Tongue (tissue), 2 donors: Measurements from ENCODE around the gene RAB11FIP2. TPM values are rescaled to one million over a fixed set of nuclear protein-coding genes. Genes with fewer than 3 reads are reported as not detected.
A peak's percentile ranks its signal among the peaks of the same experiment; 100 is the strongest.

Experiments used
- DNase-seq: peaks from one replicate; pipeline ENCODE4 v3.0.0-alpha.2; 2015
- total RNA-seq: library from RNA; depleted of rRNA; stranded (reverse); fragments of >200 nt; gene quantifications from one replicate; pipeline ENCODE4 v1.2.3, GENCODE V29; 2014

RAB11FIP2 gene
- total RNA-seq, 1 donor from 2014 or later = 36.8 TPM

DNA sequence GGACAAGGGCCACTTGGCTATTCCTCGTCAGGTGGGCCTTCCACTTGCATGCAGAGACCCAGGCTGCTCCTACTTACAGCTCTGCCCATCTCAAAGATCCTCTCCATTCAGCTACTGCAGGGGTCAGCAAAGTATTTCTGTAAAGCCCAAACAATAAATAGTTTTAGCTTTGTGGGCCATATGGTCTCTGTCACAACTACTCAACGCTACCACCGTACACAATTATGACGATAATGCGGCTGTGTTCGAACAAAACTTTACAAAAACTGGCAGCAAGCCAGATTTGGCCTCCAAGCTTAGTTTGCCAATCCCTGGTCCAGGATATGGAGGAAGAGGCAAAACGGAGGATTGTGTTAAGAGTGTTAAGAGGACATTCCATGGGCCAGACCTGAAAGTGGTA, 12.8 kb downstream of the RAB11FIP2 start:
- peak; percentile 39 for DNase-seq

DNA sequence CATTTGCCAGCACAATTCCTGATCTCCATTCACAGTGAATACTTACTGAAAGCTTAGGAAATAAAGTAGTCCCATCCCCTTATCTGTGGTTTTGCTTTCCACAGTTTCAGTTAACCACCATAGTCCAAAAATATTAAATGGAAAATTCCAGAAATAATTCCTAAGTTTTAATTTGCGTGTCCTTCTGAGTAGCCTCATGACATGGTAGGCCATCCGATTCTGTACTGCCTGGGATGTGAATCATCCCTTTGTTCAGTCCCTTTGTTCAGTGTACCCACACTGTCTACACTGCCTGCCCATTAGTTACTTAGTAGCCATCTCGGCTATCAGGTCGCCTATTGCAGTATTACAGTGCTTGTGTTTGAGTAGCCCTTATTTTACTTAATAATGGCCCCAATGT, 14.2 kb downstream of the RAB11FIP2 start:
- no peak for DNase-seq

DNA sequence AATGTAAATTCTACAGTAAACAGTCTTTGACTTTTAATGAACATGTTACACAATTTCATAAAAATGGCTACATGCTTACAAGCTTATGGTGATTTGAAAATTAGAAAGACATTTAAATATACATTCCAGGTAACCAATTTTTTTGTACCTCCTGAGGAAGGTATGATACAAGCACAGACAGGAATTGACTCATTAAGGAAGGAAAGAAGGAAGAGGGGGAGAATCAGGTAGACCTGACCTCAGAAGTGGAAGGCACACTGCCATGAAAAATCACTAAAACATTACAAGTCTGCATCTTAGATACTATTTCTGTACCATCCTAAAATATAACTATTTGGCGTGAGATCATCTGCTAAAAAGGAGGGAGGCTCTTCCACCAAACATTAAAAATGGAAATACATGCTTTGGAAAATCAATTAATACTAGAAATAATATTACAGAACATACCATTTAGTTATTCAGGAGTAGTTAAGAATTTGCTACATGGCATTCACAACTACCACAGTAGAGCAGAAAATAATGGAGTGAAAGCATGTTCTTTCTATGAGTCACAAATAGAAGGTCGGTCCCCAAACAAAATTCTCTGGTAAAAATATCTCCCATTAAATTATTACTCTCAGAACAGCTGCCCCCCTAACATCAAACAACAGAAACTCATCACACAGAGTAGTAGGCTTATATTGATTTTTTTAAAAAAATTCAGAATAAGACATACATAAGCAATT, 15.2 kb downstream of the RAB11FIP2 start:
- DNase-seq = no peak

DNA sequence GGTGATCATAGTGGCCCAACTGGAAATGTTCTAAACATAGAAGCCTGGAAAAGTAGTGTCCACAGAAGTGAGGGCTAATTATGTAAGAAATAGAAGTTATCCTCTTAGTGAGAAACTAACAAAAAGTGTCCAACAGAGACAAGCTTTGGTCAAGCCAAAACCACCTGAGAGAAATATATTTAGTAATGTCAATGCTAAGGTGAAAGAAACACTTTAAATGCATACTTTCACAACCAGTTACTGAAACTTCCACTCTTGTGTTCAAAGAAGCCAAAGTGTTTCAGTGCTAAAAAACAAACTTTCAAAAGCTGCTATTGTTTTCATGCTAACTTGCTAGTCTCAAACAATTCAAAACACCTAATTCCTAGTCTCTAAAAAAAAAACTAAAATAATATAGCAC, 18.1 kb downstream of the RAB11FIP2 start:
- DNase-seq = no peak

DNA sequence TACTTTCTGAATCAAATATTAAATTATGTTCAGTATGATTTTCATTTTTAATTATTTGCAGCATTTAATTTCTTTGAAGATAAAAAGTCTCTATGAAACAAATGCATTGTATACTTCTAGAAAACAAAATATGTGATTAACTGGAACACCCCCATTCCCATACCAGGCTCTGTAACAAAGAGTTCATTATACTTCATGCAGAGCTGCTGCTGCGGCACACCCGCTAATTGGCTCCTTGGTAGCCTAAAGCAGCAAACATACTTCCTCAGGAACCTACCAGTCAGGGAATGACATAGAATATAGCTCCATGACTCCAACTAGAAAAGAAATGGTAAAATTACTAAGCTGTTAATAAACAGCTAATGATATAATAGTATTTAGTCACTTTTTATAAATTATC, 19.3 kb downstream of the RAB11FIP2 start:
- DNase-seq = no peak

DNA sequence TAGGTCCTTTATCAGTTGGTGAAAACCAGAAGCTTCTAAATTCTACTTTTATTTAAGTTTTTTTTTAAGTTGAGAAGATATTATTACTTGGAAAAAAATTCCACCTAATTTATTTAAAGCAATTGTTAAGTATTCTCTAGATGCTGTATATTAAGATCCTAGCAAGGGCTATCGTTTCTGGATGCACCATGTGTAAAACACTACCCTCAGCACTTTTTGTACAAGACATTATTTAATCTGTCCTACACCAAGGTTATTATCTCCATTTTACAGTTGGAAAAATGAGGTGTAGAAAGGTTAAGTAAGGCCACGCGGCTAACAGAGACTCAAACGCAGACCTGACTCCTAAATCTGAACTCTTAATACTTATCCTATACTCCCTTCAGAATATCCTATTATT, 19.8 kb downstream of the RAB11FIP2 start:
- DNase-seq = no peak

DNA sequence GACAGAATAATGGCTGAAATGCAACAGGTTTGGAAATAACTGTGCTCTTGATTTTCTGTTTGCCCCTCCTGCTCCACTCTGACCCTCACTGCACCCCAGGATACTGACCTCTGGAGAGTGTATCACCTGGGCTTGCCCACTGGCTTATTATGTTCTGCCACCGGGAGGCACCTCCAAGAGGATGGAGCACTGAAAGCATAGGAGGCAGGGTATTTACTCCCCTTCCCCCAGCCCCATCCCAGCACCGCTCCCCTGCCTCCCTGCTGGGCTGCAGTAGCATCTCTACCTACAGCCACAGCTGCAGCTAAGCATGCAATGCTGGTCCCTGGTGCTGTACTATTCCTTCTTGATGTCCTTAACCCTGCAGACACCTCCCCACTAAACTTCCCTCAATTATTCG, 26.4 kb downstream of the RAB11FIP2 start:
- DNase-seq = no peak

DNA sequence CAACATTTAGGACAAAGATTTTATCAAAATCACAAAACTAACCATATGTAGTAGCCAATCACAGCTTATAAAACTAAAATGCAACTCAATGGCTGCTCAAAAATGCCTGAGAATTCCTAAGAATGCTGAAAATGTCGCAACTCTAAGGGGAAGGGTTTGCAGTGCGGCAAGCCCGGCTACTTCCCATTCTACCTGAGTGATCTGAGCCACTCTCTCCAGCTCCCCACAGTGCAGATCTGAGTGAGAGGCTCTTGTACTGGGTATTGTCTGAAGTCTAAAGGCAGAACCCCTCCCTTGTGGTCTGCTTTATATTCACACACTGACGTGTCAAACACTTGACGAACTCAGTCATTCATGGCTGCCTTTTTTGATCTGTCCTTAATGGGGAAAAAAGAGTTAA, 28.9 kb downstream of the RAB11FIP2 start:
- DNase-seq = no peak

DNA sequence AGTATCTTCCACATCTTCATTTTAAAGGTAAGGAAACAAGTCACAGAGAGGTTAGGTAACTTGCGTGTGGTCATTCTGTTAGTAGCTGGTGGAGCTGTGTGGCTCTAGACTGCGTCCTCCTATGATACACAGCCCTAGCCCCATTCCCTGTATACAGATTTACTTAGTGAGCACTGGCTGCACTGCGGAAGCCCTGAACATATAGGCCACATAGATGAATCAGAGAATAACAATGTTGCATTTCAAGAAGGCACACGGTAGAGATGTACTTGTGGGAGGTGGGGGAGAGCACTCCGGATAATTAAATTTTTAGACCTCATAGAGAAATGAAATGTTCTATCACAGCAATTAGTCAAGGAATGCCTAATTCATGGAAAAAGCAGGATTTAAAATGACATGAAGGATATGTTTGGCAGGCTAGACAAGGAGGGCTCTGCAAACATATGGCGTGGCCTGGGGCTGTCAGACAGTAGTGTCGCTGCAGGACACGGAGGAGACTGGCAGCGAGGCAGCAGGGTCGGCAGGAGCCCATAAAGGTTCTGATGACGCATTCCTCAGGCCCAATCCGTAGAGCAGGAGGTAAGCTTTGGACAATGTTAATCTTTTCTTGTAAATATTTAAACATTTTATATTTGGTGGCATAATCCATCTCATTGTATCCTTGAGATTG, 29.5 kb downstream of the RAB11FIP2 start:
- no peak for DNase-seq

DNA sequence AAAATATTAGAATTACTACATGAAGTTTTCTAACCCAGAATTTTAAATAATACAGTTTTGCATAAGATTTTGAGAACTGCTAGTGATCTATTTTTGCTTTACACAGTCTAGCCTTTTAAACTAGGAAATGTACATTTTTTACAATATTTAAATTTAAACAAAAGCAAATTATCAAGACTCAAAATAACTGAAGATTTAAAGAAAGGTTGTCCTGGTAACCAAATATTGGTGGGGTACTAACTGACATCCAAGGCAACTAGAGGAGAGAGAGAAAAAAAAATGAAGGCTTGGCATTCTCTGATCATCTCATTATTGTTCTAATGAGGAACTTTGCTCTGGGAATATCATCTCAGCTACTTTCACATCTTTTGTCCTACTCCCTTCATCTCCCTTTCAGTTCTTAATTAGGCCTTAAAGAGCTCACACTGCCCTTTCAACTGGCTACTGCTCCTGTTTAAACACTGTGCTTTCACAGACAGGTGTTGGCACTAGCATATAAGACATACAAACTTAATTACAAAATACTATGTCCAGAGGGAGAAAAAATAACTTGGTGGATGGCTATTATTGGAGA, 33.7 kb downstream of the RAB11FIP2 start:
- DNase-seq = no peak

DNA sequence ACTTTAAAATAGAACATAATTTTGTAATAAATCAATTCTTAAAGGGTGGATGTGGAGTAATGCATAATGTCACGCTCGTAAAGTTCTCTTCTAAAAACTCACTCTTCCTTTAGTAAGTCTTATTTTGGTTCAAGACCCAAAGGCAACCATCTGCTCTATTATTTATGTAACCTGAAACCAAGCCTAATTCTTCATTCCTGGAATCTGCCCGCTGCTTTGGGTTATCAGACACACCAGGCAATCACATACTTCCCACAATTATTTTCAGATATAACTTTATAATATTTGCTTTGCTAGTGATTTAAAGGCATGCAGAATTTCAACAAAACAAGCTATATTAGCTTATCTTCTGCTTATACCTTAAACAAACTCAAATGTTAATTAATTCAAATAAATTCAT, 39.0 kb downstream of the RAB11FIP2 start:
- DNase-seq = peak; percentile 77

DNA sequence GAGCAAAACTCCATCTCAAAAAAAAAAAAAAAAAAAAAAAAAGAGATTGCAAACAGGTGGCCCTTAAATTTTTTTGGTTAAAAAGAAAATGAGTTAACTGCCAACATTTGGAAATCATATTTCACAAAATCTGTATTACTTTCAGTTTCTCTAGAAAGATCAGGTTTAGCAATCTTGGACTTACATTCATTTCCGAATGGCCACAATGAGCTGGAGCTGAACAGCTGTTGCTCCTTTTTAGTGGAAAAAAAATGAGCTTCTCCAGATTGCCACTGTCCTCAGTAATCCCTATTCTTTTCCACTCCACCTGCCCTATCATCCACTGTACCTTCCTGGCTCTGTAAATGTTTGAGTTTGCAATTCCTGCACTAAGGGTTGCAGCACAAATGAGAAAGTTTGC, 43.6 kb downstream of the RAB11FIP2 start:
- peak; percentile 34 for DNase-seq

DNA sequence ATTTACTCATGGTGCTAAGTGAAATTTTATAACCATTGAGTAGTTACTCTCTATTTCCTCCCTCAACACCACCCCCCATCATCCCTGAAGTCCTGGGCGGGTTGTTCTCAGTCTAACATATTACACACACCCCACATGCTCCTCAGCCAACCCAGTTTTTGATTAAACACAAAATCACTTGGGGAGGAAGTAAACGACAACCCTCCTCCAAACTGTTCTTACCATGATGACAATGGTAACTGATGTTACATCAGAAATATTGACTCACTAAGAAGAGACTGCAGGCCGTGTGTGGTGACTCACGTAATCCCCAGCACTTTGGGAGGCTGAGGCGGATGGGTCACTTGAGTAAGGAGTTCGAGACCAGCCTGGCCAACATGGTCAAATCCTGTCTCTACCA, 44.2 kb downstream of the RAB11FIP2 start:
- DNase-seq = no peak

DNA sequence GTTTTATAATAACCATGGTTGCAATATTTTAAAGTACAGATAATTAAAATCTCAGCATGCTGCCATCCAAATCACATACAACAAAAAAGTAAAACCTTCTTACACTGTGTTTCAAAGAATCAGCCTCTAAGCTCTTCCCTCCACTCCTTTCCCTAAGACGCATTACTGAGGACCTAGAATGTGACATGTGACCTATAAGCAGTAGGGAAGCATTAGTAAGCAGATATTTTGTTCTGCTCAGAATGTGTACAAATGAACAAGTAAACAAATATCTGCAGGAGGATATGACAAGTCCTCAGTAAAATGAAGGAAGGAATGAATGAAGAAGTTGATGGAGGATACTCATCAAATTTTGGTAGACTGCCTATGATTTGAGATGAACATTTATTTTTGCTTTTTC, 49.1 kb downstream of the RAB11FIP2 start:
- no peak for DNase-seq

DNA sequence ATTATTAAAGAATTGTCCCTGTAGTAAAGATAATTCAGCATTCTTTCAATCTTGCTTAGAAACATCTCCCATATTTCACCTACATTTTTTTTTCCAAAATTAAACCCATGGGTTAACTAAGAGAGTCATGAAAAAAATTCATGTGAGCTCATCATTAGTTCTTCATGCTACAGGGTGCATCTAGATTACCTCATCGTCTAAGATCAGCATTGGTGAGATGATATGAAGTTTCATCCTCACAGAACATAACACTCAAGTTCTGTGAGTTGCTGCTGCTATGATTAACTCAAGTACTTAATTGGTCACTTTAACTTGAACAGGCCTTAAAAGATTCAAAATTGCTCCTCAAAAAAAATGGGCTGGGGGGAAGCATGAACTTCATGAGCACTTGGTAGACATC, 50.0 kb downstream of the RAB11FIP2 start:
- no peak for DNase-seq

DNA sequence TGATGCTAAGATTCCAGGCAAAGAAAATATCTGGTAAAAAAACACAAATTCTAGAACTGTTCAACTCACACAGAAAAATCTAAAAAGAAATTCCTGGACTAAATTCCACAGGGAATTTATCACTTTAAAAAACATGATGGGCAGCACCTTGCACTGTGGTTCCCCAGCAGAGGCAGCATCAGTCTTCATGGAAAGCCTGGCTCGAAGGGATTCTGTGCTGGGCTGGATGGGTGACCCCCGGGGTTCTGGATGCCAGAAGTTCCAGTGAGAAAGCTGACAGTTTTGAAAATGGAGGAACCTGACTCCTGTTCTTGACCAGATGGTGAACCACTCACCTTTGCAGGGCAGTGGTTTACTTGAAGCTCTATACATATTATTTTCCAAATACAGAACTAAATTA, 52.0 kb downstream of the RAB11FIP2 start:
- DNase-seq = no peak

DNA sequence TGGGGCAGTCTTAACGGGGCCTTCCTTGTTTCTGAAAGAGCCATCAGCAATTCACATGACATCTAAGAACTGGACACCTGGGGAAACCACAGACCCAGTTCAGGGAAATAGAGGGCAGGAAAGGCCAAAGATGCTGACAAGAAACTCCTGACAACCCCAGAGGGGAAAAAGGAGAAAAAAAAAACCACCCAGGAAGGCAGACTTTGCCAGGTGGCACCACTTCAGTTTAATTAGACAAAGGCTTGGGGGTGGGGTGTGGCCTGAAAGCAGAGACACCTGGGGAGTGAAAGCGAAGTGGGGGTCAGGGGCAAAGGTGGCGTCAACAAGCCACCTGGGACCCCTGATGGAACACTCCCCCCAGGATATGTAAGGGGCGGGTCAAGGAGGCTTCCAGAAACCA, 53.6 kb downstream of the RAB11FIP2 start:
- no peak for DNase-seq

DNA sequence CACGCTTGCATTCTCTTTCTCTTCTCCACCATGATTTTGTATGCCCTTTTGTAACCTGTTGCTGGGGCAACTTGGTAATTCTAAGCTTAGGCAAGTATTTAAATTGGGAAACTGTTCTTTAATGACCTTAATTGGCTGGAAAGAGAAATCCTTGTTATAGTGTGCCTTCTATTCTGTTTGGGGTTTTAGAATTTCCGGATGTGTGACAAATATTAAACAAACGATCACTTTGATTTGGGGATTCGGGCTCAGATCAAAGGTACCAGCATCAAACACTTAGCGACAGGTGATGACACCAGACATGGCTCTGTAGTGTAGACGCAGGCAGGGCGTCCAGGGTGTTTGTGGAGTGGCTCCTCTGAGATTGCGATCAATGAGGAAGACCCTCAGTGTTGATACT, 55.0 kb downstream of the RAB11FIP2 start:
- no peak for DNase-seq

DNA sequence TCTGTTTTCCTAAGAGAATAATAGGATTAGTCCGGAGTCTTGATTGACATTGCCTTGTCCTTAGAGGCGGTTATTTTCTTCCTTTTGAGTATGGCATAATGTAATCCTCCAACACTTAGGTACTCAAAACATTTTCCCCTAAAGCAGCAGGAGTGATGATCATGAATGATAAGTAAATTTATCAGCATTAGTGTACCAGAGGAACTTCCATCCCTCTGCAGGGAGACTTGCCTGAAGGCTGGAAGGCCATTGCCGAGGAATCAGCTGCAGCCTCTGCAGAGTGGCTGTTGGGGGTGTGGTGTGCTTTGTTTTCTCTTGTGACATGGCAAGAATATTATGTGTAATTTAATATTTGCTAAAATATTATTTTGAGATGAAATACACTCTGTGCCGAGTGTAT, 56.8 kb downstream of the RAB11FIP2 start:
- no peak for DNase-seq

DNA sequence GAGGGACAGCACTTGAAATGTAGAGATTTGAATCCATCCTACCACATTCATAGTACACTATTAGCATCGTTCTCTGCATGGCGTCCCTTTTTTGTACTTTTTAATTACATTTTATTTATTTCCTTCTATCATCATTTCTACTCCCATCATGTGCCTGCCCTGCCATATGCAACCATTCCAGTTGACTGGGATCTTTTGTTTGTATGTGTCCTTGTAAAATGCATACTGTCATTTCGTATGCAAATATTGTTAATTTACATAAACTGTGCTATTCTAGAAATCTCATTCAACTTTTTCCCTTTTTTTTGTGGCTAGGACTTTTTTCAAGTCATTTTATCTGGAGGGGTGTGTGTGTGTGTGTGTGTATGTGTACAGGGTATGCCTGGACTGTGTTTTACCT, 57.9 kb downstream of the RAB11FIP2 start:
- DNase-seq = no peak

DNA sequence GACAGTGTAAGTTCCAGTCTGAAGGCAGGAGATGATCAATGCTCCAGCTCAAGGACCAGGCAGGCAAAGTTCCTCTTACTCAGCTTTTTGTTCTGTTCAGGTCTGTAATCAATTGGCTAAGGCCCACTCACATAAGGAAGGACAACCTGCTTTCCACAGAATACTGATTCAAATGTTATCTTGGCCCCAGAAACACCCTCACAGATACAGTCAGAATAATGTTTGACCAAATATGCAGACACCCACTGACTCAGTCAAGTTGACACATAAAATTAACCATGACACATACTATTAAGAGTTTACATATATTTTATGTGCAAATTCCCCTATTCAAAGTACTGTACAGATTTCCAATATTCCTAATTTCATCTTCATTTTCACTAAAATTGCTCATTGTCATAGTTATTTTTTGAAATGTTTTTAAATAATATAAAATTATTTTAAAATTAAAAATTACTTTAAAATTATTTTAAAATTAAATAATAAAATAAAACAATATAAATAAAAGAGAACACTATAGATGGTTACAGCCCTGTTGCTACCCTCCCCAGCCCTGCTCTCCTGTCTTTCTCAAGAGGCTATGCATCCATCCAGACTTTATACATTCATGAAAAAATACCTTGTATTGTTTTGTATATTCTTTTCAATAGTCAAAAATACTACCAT, 59.4 kb downstream of the RAB11FIP2 start:
- no peak for DNase-seq

DNA sequence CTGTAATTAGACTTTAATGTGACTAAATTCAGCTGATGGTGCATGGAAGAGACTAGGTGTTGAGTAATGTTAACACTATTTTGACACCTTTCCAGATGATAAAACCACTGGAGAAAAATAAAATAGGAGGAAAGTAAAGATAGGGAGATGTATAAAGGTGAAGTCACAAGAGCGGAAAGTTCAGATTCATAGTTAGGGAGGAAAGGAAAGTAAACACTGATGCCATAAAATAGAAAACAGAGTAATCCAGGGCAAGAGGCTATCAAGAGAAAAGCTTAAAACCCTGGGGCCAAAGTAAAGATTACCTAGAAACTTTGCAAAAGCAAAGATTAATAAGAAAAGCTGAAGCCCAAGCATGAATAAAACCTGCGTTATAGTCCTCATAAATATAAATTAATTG, 62.8 kb downstream of the RAB11FIP2 start:
- no peak for DNase-seq
